ENCODE measurements around the gene LRP1B.

LRP1B gene

GRCh38 chr2:141887363-141887762, 243.5 kb downstream of the LRP1B start:
- Histone ChIP-seq H3K27ac (ENCODE audit: low read length) (no peak overlapping the region), H4K20me1 (ENCODE audit: insufficient read depth, low read length) (no peaks in the 10 kb centered on the region), H2AFZ (ENCODE audit: low read length) (no peak overlapping the region), H3K9me3 (replicated peaks; ENCODE audit: insufficient read depth, low read length) (no peaks in the 10 kb centered on the region), H3K9me2 (replicated peaks; ENCODE audit: insufficient read depth, low read length) (no peaks in the 10 kb centered on the region), H3K79me2 (ENCODE audit: low read length) (no peaks in the 10 kb centered on the region), H3K4me3 (ENCODE audit: low read length) (no peak overlapping the region), H3K9ac (ENCODE audit: low read length) (no peak overlapping the region), H3K4me1 (ENCODE audit: low read length) (no peaks in the 10 kb centered on the region), H3K36me3 (replicated peaks; ENCODE audit: insufficient read depth, low read length) (no peaks in the 10 kb centered on the region), H3F3A (ENCODE audit: insufficient read depth, low read length) (no peaks in the 10 kb centered on the region), H3K27me3 (replicated peaks; ENCODE audit: insufficient read depth, low read length) (no peaks in the 10 kb centered on the region), H3K4me2 (ENCODE audit: low read depth, low read length) (no peak overlapping the region)
- no peak for DNase-seq
- TF ChIP-seq, protein P1, sequence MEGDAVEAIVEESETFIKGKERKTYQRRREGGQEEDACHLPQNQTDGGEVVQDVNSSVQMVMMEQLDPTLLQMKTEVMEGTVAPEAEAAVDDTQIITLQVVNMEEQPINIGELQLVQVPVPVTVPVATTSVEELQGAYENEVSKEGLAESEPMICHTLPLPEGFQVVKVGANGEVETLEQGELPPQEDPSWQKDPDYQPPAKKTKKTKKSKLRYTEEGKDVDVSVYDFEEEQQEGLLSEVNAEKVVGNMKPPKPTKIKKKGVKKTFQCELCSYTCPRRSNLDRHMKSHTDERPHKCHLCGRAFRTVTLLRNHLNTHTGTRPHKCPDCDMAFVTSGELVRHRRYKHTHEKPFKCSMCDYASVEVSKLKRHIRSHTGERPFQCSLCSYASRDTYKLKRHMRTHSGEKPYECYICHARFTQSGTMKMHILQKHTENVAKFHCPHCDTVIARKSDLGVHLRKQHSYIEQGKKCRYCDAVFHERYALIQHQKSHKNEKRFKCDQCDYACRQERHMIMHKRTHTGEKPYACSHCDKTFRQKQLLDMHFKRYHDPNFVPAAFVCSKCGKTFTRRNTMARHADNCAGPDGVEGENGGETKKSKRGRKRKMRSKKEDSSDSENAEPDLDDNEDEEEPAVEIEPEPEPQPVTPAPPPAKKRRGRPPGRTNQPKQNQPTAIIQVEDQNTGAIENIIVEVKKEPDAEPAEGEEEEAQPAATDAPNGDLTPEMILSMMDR (IDR thresholded peaks at IDR 0.05; ENCODE audit: low read length), result no peak
- no peak for TF ChIP-seq EZH2 (optimal IDR thresholded peaks at IDR 0.05; ENCODE audit: low read depth, low read length)
- TF ChIP-seq EZH2phosphoT487 (IDR thresholded peaks at IDR 0.05; ENCODE audit: low read length), result no peak

- H3K9ac ChIP-seq (ENCODE audit: low read length), result no peak overlapping the region
- no peaks in the 10 kb centered on the region for H3K27me3 ChIP-seq (replicated peaks; ENCODE audit: insufficient read depth, low read length)
- DNase-seq, result no peak
- H3K9me3 ChIP-seq (replicated peaks; ENCODE audit: insufficient read depth, low read length), result no peaks in the 10 kb centered on the region
- no peaks in the 10 kb centered on the region for H3K4me1 ChIP-seq (ENCODE audit: low read length)
- H4K20me1 ChIP-seq (ENCODE audit: insufficient read depth, low read length), result no peaks in the 10 kb centered on the region
- TF ChIP-seq, protein P1 (IDR thresholded peaks at IDR 0.05; ENCODE audit: low read length), result no peak
- no peaks in the 10 kb centered on the region for H3F3A ChIP-seq (ENCODE audit: insufficient read depth, low read length)
- no peaks in the 10 kb centered on the region for H3K9me2 ChIP-seq (replicated peaks; ENCODE audit: insufficient read depth, low read length)
- H3K79me2 ChIP-seq (ENCODE audit: low read length), result no peaks in the 10 kb centered on the region
- H3K27ac ChIP-seq (ENCODE audit: low read length), result no peak overlapping the region
- no peak overlapping the region for H3K4me3 ChIP-seq (ENCODE audit: low read length)
- no peaks in the 10 kb centered on the region for H3K36me3 ChIP-seq (replicated peaks; ENCODE audit: insufficient read depth, low read length)
- H2AFZ ChIP-seq (ENCODE audit: low read length), result no peak overlapping the region
- H3K4me2 ChIP-seq (ENCODE audit: low read depth, low read length), result no peak overlapping the region
Measured at GRCh38 chr2:141878016-141878415, 252.8 kb downstream of the LRP1B start.

GRCh38 chr2:141871913-141872634, 258.7 kb downstream of the LRP1B start:
- Histone ChIP-seq H3K36me3 (replicated peaks; ENCODE audit: insufficient read depth, low read length) (no peaks in the 10 kb centered on the region), H3K27ac (ENCODE audit: low read length) (no peak overlapping the region), H3K79me2 (ENCODE audit: low read length) (no peaks in the 10 kb centered on the region), H3K4me3 (ENCODE audit: low read length) (no peak overlapping the region), H3K4me2 (ENCODE audit: low read depth, low read length) (no peak overlapping the region), H2AFZ (ENCODE audit: low read length) (no peak overlapping the region), H3F3A (ENCODE audit: insufficient read depth, low read length) (no peaks in the 10 kb centered on the region), H3K9me2 (replicated peaks; ENCODE audit: insufficient read depth, low read length) (no peaks in the 10 kb centered on the region), H3K4me1 (ENCODE audit: low read length) (no peaks in the 10 kb centered on the region), H3K9me3 (replicated peaks; ENCODE audit: insufficient read depth, low read length) (no peaks in the 10 kb centered on the region), H3K27me3 (replicated peaks; ENCODE audit: insufficient read depth, low read length) (no peaks in the 10 kb centered on the region), H3K9ac (ENCODE audit: low read length) (no peak overlapping the region), H4K20me1 (ENCODE audit: insufficient read depth, low read length) (no peaks in the 10 kb centered on the region)
- DNase-seq, result no peak
- TF ChIP-seq EZH2 (optimal IDR thresholded peaks at IDR 0.05; ENCODE audit: low read depth, low read length) (no peak), EZH2phosphoT487 (IDR thresholded peaks at IDR 0.05; ENCODE audit: low read length) (no peak)
- TF ChIP-seq, protein P1 (IDR thresholded peaks at IDR 0.05; ENCODE audit: low read length), result no peak
